Adipocyte (in vitro differentiated cells): ENCODE data around the gene HEPN1.
A peak's percentile ranks its signal among the peaks of the same experiment; 100 is the strongest.

Experiments
- DNase-seq: peaks from one replicate; pipeline ENCODE4 v3.0.0-alpha.2; 2015; ENCODE audit warnings: low read depth
- H3K27me3 ChIP-seq: replicated peaks from 2 replicates; pipeline ENCODE4 v1.7.0; 2013; ENCODE audit warnings: mild to moderate bottlenecking, low read length, moderate library complexity; ENCODE audit not compliant: control insufficient read depth, insufficient read depth
- H3K36me3 ChIP-seq: 2 replicates; pipeline ENCODE4 v1.7.0; 2013; ENCODE audit warnings: low read length, mild to moderate bottlenecking, moderate library complexity; ENCODE audit not compliant: control insufficient read depth, insufficient read depth, severe bottlenecking
- H3K4me1 ChIP-seq: 2 replicates; pipeline ENCODE4 v1.7.0; 2013; ENCODE audit warnings: mild to moderate bottlenecking, low read length, moderate library complexity; ENCODE audit not compliant: control insufficient read depth, insufficient read depth
- H3K4me3 ChIP-seq: 2 replicates; pipeline ENCODE4 v1.7.0; 2013; ENCODE audit warnings: mild to moderate bottlenecking, low read length, moderate library complexity
- H3K9ac ChIP-seq: 2 replicates; pipeline ENCODE4 v1.7.0; 2013; ENCODE audit warnings: mild to moderate bottlenecking, low read length, moderate library complexity
- H3K9me3 ChIP-seq: 2 replicates; pipeline ENCODE4 v1.7.0; 2013; ENCODE audit warnings: mild to moderate bottlenecking, low read length, moderate library complexity; ENCODE audit not compliant: control insufficient read depth

HEPN1 gene

DNA sequence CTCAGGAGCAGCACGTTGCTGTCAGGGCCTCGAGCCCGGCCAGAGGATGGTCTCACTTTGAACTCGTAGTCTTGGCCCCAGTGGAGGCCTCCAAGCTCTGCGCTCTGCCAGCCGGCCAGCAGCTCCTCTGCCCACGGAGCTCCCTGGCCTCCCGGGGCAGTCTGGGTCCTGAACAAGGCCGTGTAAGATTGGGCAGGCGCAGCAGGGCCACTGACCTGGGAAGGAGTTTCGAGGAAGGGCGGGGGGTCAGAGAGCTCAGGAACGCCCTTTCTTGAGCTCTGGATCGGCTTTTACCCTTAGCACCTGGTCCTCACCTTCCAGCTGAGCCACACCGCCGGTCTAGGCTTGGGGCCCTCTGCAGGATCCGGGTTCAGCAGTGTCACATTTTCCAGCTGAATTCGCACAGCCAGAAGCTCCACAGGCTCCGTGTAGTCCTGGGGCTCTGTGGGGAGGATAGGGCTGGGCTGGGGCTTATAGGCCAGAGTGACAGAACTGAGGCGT lies 23.5 kb upstream of the HEPN1 start:
- no peak for DNase-seq
- Histone ChIP-seq H3K9ac (no peak overlapping the region), H3K27me3 (no peaks in the 10 kb centered on the region), H3K4me1 (peaks cover 45% of the 10 kb centered on the region), H3K9me3 (no peaks in the 10 kb centered on the region), H3K4me3 (no peak overlapping the region), H3K36me3 (no peaks in the 10 kb centered on the region)

DNA sequence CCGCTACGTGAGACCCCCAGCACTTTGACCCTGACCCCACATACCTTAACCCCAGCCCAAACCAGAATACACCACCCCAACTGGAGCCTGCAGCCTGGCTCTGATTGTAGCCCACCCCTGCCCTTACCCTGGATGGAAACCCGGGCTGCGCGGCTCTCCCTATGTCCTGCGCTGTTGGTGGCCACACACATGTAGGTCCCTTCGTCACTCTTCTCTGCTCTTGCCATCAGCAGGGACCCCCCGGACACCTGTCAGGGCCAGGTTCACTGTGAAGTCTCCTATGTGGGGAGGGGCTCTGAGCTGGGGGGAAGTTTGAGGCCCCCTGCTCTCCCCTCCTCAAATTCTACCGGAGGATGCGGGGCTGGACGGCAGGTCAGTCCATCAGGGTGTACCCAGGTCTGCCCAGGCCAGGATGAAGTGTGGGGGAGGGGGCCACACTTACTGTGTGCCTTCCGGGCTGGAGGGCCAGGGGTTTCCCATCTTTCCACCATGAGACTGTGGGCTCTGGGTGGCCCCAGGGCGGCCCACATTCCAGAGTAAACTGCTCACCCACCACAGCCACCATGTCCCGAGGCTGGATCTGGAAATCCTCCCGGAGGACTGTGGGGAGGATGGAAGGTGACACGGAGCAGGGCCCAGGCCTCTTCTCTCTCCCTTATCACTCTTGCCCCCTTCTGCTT lies 22.8 kb upstream of the HEPN1 start:
- no peak overlapping the region for H3K9ac ChIP-seq
- no peak overlapping the region for H3K4me3 ChIP-seq
- no peaks in the 10 kb centered on the region for H3K9me3 ChIP-seq
- H3K36me3 ChIP-seq: no peaks in the 10 kb centered on the region
- peaks cover 46% of the 10 kb centered on the region for H3K4me1 ChIP-seq
- DNase-seq: no peak
- H3K27me3 ChIP-seq: no peaks in the 10 kb centered on the region

- Histone ChIP-seq H3K4me1 (peaks cover 46% of the 10 kb centered on the region), H3K9ac (peak overlapping the region; percentile 26), H3K36me3 (no peaks in the 10 kb centered on the region), H3K27me3 (no peaks in the 10 kb centered on the region), H3K4me3 (no peak overlapping the region), H3K9me3 (no peaks in the 10 kb centered on the region)
- no peak for DNase-seq
Measured at GRCh38 chr11:124896821-124897391, 22.1 kb upstream of the HEPN1 start.

GRCh38 chr11:124897674-124898262 lies 21.3 kb upstream of the HEPN1 start, which contains the start of gene ROBO4:
Gene ROBO4 (minus strand): TSS chr11:124897865. CDS start chr11:124897795, 70 bp downstream.
- Histone ChIP-seq H3K9ac (peak within 1 kb of the TSS; percentile 47), H3K9me3 (no peaks in the 10 kb centered on the region), H3K4me3 (no peak within 1 kb of the TSS), H3K4me1 (peaks cover 46% of the 10 kb centered on the region), H3K36me3 (no peaks in the 10 kb centered on the region), H3K27me3 (no peaks in the 10 kb centered on the region)
- DNase-seq: no peak

DNA sequence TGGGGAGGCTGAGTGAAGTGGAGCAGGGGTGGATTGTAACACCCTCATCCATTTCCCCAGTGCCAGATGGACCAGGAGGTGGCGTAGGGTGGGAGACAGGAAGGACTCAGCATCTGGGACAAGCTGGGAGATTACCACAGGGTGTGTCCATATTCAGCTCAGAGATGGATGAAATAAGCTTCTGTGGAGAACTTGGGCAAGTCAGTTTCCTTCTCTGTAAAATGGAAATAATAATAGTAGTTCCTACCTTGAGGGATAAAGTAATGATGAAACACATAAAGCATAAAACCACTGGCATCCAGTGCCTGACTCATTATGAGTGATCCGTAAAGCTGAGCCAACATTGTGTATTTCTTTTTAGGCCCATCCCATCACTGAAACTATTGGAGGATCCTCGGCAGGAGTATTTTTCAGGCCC lies 20.8 kb upstream of the HEPN1 start:
- no peaks in the 10 kb centered on the region for H3K36me3 ChIP-seq
- peaks cover 46% of the 10 kb centered on the region for H3K4me1 ChIP-seq
- H3K9me3 ChIP-seq: no peaks in the 10 kb centered on the region
- H3K9ac ChIP-seq: peak overlapping the region; percentile 47
- no peaks in the 10 kb centered on the region for H3K27me3 ChIP-seq
- DNase-seq: peak; percentile 87
- no peak overlapping the region for H3K4me3 ChIP-seq

- peak overlapping the region; percentile 47 for H3K9ac ChIP-seq
- H3K27me3 ChIP-seq: no peaks in the 10 kb centered on the region
- DNase-seq: peak; percentile 60
- H3K4me1 ChIP-seq: peaks cover 46% of the 10 kb centered on the region
- H3K9me3 ChIP-seq: no peaks in the 10 kb centered on the region
- H3K36me3 ChIP-seq: no peaks in the 10 kb centered on the region
- no peak overlapping the region for H3K4me3 ChIP-seq
Measured at GRCh38 chr11:124898711-124899110, 20.3 kb upstream of the HEPN1 start.

DNA sequence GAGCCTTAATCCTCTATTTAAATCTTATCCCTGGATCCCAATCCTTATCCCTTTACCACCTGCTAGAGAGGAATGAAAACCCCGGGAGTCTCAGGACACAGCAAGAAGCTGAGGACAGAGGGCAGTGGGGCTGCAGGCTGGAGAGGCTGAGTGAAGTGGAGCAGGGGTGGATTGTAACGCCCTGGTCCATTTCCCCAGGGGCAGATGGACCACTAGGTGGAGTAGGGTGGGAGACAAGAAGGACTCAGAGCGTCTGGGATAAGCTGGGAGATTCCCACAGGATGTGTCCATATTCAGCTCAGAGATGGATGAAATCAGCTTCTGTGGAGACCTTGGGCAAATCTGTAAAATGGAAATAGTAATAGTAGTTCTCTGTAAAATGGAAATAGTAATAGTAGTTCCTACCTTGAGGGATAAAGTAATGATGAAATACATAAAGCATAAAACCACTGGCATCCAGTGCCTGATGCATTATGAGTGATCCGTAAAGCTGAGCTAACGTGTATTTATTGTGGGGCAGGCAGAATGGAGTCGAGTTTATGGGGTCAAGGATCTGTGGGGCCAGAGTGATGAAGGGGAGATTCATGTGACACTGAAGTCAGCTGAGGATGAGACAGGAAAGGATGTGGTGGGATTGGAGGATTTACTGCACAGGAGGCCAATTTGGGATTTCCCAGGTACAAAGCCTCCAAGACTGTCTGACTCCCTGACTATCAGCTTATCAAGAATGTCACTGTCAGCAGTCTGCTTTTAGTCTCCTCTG lies 19.5 kb upstream of the HEPN1 start:
- Histone ChIP-seq H3K27me3 (no peaks in the 10 kb centered on the region), H3K9ac (peak overlapping the region; percentile 47), H3K4me1 (peaks cover 43% of the 10 kb centered on the region), H3K36me3 (no peaks in the 10 kb centered on the region), H3K9me3 (no peaks in the 10 kb centered on the region), H3K4me3 (no peak overlapping the region)
- DNase-seq: peak; percentile 51

- H3K4me1 ChIP-seq: peaks cover 41% of the 10 kb centered on the region
- peak; percentile 79 for DNase-seq
- no peaks in the 10 kb centered on the region for H3K27me3 ChIP-seq
- H3K9me3 ChIP-seq: no peaks in the 10 kb centered on the region
- H3K9ac ChIP-seq: peak overlapping the region; percentile 24
- no peaks in the 10 kb centered on the region for H3K36me3 ChIP-seq
- no peak overlapping the region for H3K4me3 ChIP-seq
Measured at GRCh38 chr11:124900464-124900863, 18.6 kb upstream of the HEPN1 start.

DNA sequence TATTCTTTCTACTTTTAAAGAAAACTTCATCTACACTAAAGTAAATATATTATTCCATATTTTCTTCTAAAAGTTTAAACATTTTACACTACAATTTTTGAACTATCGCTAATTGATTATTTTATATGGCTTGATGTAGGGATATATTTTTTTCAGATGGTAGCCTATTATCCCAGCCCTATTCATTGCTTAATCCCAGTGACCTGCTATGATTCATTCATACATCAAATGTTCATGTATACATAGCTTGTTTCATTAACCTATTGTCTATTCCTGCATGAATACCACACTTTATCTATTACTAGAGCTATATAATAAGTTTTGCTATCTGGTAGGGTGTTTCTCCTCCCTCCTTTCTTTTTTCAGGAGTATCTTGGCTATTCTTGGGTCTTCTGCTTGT lies 16.4 kb upstream of the HEPN1 start:
- Histone ChIP-seq H3K27me3 (no peaks in the 10 kb centered on the region), H3K36me3 (no peaks in the 10 kb centered on the region), H3K4me3 (no peak overlapping the region), H3K9ac (no peak overlapping the region), H3K4me1 (peaks cover 33% of the 10 kb centered on the region), H3K9me3 (no peaks in the 10 kb centered on the region)
- no peak for DNase-seq

- no peaks in the 10 kb centered on the region for H3K27me3 ChIP-seq
- no peaks in the 10 kb centered on the region for H3K36me3 ChIP-seq
- H3K4me3 ChIP-seq: no peak overlapping the region
- H3K9ac ChIP-seq: no peak overlapping the region
- H3K9me3 ChIP-seq: peaks cover 8% of the 10 kb centered on the region
- no peak for DNase-seq
- H3K4me1 ChIP-seq: no peaks in the 10 kb centered on the region
Measured at GRCh38 chr11:124915541-124916369, 3.3 kb upstream of the HEPN1 start.
